GM19324 (cell line): ENCODE measurements around the gene TMEM209.

Experiments
- ATAC-seq: cut with Tn5 transposase; IDR thresholded peaks from one replicate; pipeline ENCODE4 v1.9.1; 2021; ENCODE audit warnings: mild to moderate bottlenecking, moderate library complexity; ENCODE audit not compliant: unreplicated experiment, low FRiP score

The TMEM209 gene

GRCh38 chr7:130145424-130146100 is 59.6 kb downstream of the TMEM209 start:
- no peak for ATAC-seq

- ATAC-seq: no peak
These were observed 60.7 kb downstream of the TMEM209 start for GRCh38 chr7:130144312-130145171.

GRCh38 chr7:130143986-130144311 is 61.3 kb downstream of the TMEM209 start:
- ATAC-seq: no peak

- ATAC-seq: no peak
These were observed 61.9 kb downstream of the TMEM209 start for GRCh38 chr7:130143334-130143732.

DNA sequence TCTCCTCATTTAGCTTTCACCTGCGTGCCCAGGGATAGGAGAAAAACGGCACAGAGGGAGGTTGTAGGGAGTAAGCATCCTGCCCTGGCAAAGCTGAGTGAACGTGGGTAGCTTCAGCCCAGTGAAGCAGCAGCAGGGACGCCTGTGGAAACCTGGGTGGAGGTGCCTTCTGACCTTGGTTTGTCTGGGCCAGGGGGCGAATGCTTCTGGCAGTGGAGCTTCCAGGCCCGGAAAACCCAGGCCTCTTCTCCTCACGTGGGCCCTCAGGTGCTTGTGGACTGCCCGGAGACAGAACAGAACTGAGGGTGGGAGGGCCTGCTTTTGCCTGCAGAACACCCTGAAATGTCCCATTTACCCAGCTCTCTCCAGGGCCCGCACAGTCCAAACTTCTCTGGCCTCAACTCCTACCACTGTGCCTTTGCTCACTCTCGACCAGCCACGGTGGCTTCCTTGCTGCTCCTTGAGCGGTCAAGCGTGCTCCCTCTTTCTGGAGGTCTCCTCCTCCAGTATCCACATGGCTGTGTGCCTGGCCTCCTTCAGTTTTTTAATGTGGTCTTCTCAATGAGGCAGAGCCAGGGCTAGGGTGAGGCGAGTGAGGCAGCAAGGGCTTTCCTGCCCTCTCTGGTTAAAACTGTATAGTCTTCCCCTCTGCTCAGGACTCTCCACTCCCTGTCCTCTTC is 62.4 kb downstream of the TMEM209 start:
- no peak for ATAC-seq

- no peak for ATAC-seq
These were observed 63.1 kb downstream of the TMEM209 start for GRCh38 chr7:130141884-130142653.

GRCh38 chr7:130141161-130141883 is 63.9 kb downstream of the TMEM209 start:
- ATAC-seq: no peak

DNA sequence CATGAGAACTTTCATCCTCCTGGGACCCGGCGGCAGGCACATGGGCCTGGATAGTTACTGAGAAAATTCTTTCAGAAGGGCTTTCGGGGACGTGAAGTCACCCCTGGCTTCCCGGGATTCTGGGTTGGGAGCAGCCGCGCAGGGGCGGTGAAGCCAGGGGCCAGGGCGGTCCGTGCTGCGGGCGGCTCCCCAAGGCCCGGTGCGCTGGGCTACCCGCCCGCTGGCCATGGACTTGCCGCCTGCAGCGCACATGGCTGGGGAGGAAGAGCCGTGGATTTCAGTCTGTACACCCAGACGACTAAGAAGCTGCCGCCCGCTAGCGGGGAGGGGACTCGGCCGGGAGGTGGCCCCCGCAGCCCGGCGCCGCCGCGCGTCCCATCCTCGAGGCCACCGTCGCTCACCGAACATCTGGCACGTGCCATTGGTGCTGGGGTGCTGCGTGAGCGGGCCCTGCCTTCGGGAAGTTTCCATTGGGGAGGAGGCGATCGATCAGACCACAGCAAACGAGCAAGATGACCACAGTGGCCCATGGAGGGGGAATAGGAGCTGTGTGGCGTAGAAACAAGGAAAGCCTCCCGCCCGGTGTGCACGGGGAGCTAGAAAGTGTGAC is 64.5 kb downstream of the TMEM209 start:
- ATAC-seq: no peak

GRCh38 chr7:130139193-130139960 is 65.8 kb downstream of the TMEM209 start:
- ATAC-seq: no peak

- ATAC-seq: no peak
These were observed 68.0 kb downstream of the TMEM209 start for GRCh38 chr7:130137207-130137606.

DNA sequence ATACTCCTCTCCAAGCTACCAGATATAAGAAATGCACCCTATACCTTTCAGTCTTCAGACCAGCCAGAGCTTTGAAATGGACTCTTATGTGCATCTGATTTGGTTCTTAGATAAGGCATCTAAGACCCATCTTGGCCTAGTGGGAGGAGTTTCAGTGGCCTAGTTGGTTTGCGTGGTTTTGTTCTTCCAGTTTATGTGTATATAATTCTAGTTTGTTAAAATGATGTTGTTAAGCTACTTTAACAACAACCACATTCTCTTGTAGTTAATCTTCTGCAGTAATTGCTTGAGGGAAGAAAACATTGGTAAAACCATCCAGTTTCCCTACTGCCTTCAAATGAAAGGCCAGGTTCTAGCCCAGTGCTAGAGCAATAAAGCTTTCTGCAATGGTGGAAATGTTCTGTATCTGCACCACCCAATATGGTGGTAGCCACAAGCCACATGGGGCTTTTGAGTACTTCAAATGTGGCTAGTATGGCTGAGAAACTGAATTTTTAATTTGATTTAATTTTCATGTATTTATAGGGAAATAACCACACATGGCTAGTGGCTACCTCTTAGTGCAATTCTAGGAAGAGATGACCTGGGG is 68.5 kb downstream of the TMEM209 start:
- no peak for ATAC-seq

GRCh38 chr7:130135208-130136205 is 69.7 kb downstream of the TMEM209 start:
- ATAC-seq: no peak

DNA sequence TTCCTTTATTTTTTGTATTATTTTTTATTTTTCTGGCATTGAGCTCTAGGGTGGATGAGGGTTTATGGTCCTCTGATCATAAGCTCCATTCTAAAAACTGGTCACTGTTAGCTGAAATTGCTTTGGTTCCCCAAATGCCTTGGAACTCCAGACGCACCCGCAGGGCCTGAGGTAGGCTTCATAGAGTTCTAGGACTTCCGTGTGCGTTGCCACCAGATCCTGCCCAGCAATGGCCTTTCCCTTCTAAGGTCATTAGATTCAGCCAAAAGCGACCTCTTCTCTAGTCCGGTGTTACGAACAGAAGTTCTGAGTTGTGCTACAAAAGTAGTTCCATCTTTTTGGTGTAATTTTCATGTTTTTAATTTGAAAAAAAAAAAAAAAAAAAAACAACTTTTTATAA is 70.5 kb downstream of the TMEM209 start:
- no peak for ATAC-seq

DNA sequence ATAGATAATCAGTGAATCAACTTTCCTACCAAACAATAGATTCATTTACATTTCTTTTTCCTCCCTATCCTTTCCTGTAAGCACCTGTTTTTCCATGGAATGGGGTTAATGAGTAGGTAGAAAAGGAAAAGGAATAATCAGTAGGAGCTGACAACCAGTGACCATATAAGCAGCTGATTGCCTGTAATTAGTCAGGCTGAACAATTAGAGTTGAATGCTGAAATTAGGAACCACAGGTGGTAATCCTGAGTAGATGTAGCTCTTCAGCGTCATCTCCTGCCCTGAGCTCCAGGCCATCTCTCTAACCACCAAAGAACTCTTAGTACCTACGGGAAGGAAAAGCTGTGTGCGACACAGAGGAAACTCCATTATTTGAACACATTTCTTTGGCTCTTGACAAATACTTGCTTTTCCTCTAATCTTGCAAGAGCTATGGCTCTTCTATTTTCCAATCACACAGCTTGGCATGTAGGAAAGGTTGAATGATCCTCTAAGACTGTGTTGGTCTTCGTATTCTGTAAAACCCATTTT is 71.0 kb downstream of the TMEM209 start:
- ATAC-seq: no peak

- no peak for ATAC-seq
These were observed 72.0 kb downstream of the TMEM209 start for GRCh38 chr7:130133029-130133782.
